GM23248 (cell line): ENCODE data around the gene TEX29.

Experiments used
- EZH2 ChIP-seq: fragments of 200-600 bp; sonication (generic); IDR thresholded peaks from 2 replicates; pipeline ENCODE4 v1.6.1; 2018; ENCODE audit warnings: antibody characterized with exemption, mild to moderate bottlenecking; ENCODE audit not compliant: insufficient read depth, poor library complexity, severe bottlenecking
- EZH2phosphoT487 ChIP-seq: fragments of 200-600 bp; sonication (generic); IDR thresholded peaks from 2 replicates; pipeline ENCODE4 v1.6.1; 2018; ENCODE audit warnings: antibody characterized with exemption, moderate library complexity, mild to moderate bottlenecking, low read depth; ENCODE audit not compliant: insufficient read depth

DNA sequence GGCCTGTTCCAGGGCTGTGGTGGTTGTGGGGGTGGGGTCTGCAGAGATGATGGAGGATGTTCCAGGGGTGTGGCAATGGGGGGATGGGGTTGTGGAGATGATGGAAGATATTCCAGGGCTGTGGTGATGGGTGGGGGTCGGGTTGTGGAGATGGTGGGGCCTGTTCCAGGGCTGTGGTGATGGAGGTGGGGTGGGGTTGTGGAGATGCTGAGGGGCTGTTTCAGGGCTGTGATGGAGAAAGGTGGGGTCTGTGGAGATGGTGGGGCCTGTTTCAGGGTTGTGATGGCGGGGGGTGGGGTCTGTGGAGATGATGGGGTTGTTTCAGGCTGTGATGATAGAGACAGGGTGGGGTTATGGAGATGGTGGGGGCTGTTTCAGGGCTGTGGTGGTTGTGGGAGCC is 62.0 kb downstream of the TEX29 start:
- TF ChIP-seq EZH2phosphoT487, result no peak
- TF ChIP-seq EZH2, result no peak
